HG02981 (cell line): ENCODE results near the gene PROZ.
"Not testable (repeated sequence)": the region's sequence is repeated elsewhere in the genome, so short reads cannot be mapped to it uniquely, and the experiment has no call there.

Source experiments
- ATAC-seq: cut with Tn5 transposase; IDR thresholded peaks from one replicate; pipeline ENCODE4 v1.9.1; 2021; ENCODE audit warnings: mild to moderate bottlenecking, moderate library complexity; ENCODE audit not compliant: unreplicated experiment

PROZ gene

GRCh38 chr13:113157929-113158747 is at the start of gene PROZ:
PROZ (plus strand) TSS chr13:113158648; CDS start chr13:113158661, 13 bp downstream.
- ATAC-seq = no peak

- ATAC-seq = no peak
These were observed 49.0 kb upstream of the PROZ start for GRCh38 chr13:113109151-113110047.

- ATAC-seq = no peak
These were observed 48.2 kb upstream of the PROZ start for GRCh38 chr13:113110048-113110851.

- ATAC-seq = no peak
These were observed 47.6 kb upstream of the PROZ start for GRCh38 chr13:113110852-113111315.

GRCh38 chr13:113111821-113112220 is 46.6 kb upstream of the PROZ start:
- not testable (repeated sequence) for ATAC-seq

GRCh38 chr13:113112475-113112874 is 46.0 kb upstream of the PROZ start:
- not testable (repeated sequence) for ATAC-seq

- no peak for ATAC-seq
These were observed 45.3 kb upstream of the PROZ start for GRCh38 chr13:113112893-113113845.

GRCh38 chr13:113113846-113114271 is 44.6 kb upstream of the PROZ start:
- ATAC-seq = no peak

GRCh38 chr13:113114511-113115362 is 43.7 kb upstream of the PROZ start:
- no peak for ATAC-seq

- no peak for ATAC-seq
These were observed 42.9 kb upstream of the PROZ start for GRCh38 chr13:113115363-113116205.

GRCh38 chr13:113116206-113116800 is 42.1 kb upstream of the PROZ start:
- ATAC-seq = no peak

- ATAC-seq = no peak
These were observed 41.6 kb upstream of the PROZ start for GRCh38 chr13:113116871-113117271.

GRCh38 chr13:113117335-113117872 is 41.0 kb upstream of the PROZ start:
- ATAC-seq = no peak

GRCh38 chr13:113117911-113118260 is 40.6 kb upstream of the PROZ start:
- no peak for ATAC-seq

- no peak for ATAC-seq
These were observed 40.0 kb upstream of the PROZ start for GRCh38 chr13:113118261-113119021.

GRCh38 chr13:113119166-113119821 is 39.2 kb upstream of the PROZ start:
- ATAC-seq = no peak
